Neural progenitor cell (in vitro differentiated cells): ENCODE measurements around the gene TM9SF3. TPM values are rescaled to one million over a fixed set of nuclear protein-coding genes. Genes with fewer than 3 reads are reported as not detected.

Experiments
- DNase-seq: peaks from one replicate; pipeline ENCODE4 v3.0.0-alpha.2; 2016; ENCODE audit warnings: low spot score
- H2AFZ ChIP-seq: fragments of 200-600 bp; sonication (generic); replicated peaks from 2 replicates; pipeline ENCODE4 v1.6.1; 2016; ENCODE audit warnings: antibody characterized with exemption
- H3F3A ChIP-seq: fragments of 200-600 bp; sonication (generic); 2 replicates; pipeline ENCODE4 v1.6.1; 2016; ENCODE audit warnings: antibody characterized with exemption, low read depth
- H3K27ac ChIP-seq: fragments of 200-600 bp; sonication (generic); 2 replicates; pipeline ENCODE4 v1.5.1; 2016; ENCODE audit warnings: mild to moderate bottlenecking
- H3K27me3 ChIP-seq: fragments of 200-600 bp; sonication (generic); 2 replicates; pipeline ENCODE4 v1.6.1; 2016; ENCODE audit warnings: mild to moderate bottlenecking, moderate library complexity
- H3K36me3 ChIP-seq: fragments of 200-600 bp; sonication (generic); 2 replicates; pipeline ENCODE4 v1.5.1; 2016
- H3K4me1 ChIP-seq: fragments of 200-600 bp; sonication (generic); 2 replicates; pipeline ENCODE4 v1.6.1; 2016; ENCODE audit warnings: mixed run types
- H3K4me2 ChIP-seq: fragments of 200-600 bp; sonication (generic); 2 replicates; pipeline ENCODE4 v1.6.1; 2016
- H3K4me3 ChIP-seq: fragments of 200-600 bp; sonication (generic); 2 replicates; pipeline ENCODE4 v1.5.1; 2016
- H3K79me2 ChIP-seq: fragments of 200-600 bp; sonication (generic); 2 replicates; pipeline ENCODE4 v1.6.1; 2016; ENCODE audit warnings: low read depth
- H3K9ac ChIP-seq: fragments of 200-600 bp; sonication (generic); 2 replicates; pipeline ENCODE4 v1.6.1; 2016
- H3K9me3 ChIP-seq: fragments of 200-600 bp; sonication (generic); 2 replicates; pipeline ENCODE4 v1.5.1; 2016; ENCODE audit warnings: low read depth
- H4K20me1 ChIP-seq: fragments of 200-600 bp; sonication (generic); 2 replicates; pipeline ENCODE4 v1.6.1; 2016; ENCODE audit warnings: low read depth
- H3K27ac Mint-ChIP-seq: 3 replicates; pipeline ENCODE4 v1.8.0; 2021; ENCODE audit warnings: mixed read lengths
- H3K27me3 Mint-ChIP-seq: 2 replicates; pipeline ENCODE4 v1.8.0; 2022; ENCODE audit warnings: low read depth, mild to moderate bottlenecking, inconsistent platforms, moderate library complexity, mixed read lengths; ENCODE audit not compliant: insufficient read depth
- H3K36me3 Mint-ChIP-seq: 3 replicates; pipeline ENCODE4 v1.8.0; 2021; ENCODE audit warnings: mixed read lengths
- H3K4me1 Mint-ChIP-seq: 3 replicates; pipeline ENCODE4 v1.8.0; 2021; ENCODE audit warnings: mixed read lengths
- H3K4me3 Mint-ChIP-seq: 3 replicates; pipeline ENCODE4 v1.8.0; 2021; ENCODE audit warnings: mild to moderate bottlenecking, moderate library complexity, mixed read lengths
- H3K9me3 Mint-ChIP-seq: 3 replicates; pipeline ENCODE4 v1.8.0; 2020; ENCODE audit warnings: mixed read lengths
- CTCF ChIP-seq: fragments of 200-600 bp; sonication (generic); IDR thresholded peaks from 2 replicates; pipeline ENCODE4 v1.5.1; 2017; ENCODE audit warnings: antibody characterized with exemption, mild to moderate bottlenecking
- EZH2 ChIP-seq: fragments of 200-600 bp; sonication (generic); IDR thresholded peaks from 2 replicates; pipeline ENCODE4 v1.6.1; 2017; ENCODE audit warnings: antibody characterized with exemption, mild to moderate bottlenecking, moderate library complexity
- EZH2phosphoT487 ChIP-seq: fragments of 200-600 bp; sonication (generic); IDR thresholded peaks from 2 replicates; pipeline ENCODE4 v1.6.1; 2017; ENCODE audit warnings: antibody characterized with exemption
- total RNA-seq: library from RNA; depleted of rRNA; stranded (reverse); fragments of >200 nt; gene quantifications from 2 replicates; pipeline ENCODE4 v1.2.3, GENCODE V29; 2015; ENCODE audit warnings: low replicate concordance

Gene TM9SF3
- total RNA-seq, 1 donor from 2014 or later = 122 TPM

GRCh38 chr10:96606946-96607345 is 20.1 kb upstream of the TM9SF3 start:
- Mint-ChIP-seq H3K9me3 (no peaks in the 10 kb centered on the region), H3K27me3 (peaks cover 9% of the 10 kb centered on the region), H3K27ac (no peak overlapping the region), H3K4me3 (no peak overlapping the region), H3K36me3 (no peaks in the 10 kb centered on the region), H3K4me1 (peaks cover 20% of the 10 kb centered on the region)
- H3K27me3 ChIP-seq = no peaks in the 10 kb centered on the region
- no peaks in the 10 kb centered on the region for H4K20me1 ChIP-seq
- DNase-seq = no peak
- H3K4me1 ChIP-seq = peaks cover 9% of the 10 kb centered on the region
- H3K4me2 ChIP-seq = no peak overlapping the region
- no peak for TF ChIP-seq EZH2phosphoT487
- TF ChIP-seq CTCF = no peak
- TF ChIP-seq EZH2 = no peak
- H3K9ac ChIP-seq = no peak overlapping the region
- H3F3A ChIP-seq = peaks cover 6% of the 10 kb centered on the region
- no peak overlapping the region for H2AFZ ChIP-seq
- no peak overlapping the region for H3K27ac ChIP-seq
- H3K79me2 ChIP-seq = no peaks in the 10 kb centered on the region
- H3K36me3 ChIP-seq = no peaks in the 10 kb centered on the region
- no peak overlapping the region for H3K4me3 ChIP-seq
- no peaks in the 10 kb centered on the region for H3K9me3 ChIP-seq

GRCh38 chr10:96606216-96606615 is 19.4 kb upstream of the TM9SF3 start:
- Histone ChIP-seq H3F3A (peaks cover 6% of the 10 kb centered on the region), H3K4me2 (no peak overlapping the region), H3K79me2 (no peaks in the 10 kb centered on the region), H3K27ac (no peak overlapping the region), H3K27me3 (no peaks in the 10 kb centered on the region), H4K20me1 (no peaks in the 10 kb centered on the region), H3K4me1 (peaks cover 9% of the 10 kb centered on the region), H3K36me3 (no peaks in the 10 kb centered on the region), H3K9ac (no peak overlapping the region), H3K4me3 (no peak overlapping the region), H3K9me3 (no peaks in the 10 kb centered on the region), H2AFZ (no peak overlapping the region)
- no peak overlapping the region for H3K27ac Mint-ChIP-seq
- no peaks in the 10 kb centered on the region for H3K9me3 Mint-ChIP-seq
- no peak for TF ChIP-seq CTCF
- no peak for DNase-seq
- peaks cover 9% of the 10 kb centered on the region for H3K27me3 Mint-ChIP-seq
- no peaks in the 10 kb centered on the region for H3K36me3 Mint-ChIP-seq
- no peak overlapping the region for H3K4me3 Mint-ChIP-seq
- H3K4me1 Mint-ChIP-seq = peaks cover 20% of the 10 kb centered on the region

DNA sequence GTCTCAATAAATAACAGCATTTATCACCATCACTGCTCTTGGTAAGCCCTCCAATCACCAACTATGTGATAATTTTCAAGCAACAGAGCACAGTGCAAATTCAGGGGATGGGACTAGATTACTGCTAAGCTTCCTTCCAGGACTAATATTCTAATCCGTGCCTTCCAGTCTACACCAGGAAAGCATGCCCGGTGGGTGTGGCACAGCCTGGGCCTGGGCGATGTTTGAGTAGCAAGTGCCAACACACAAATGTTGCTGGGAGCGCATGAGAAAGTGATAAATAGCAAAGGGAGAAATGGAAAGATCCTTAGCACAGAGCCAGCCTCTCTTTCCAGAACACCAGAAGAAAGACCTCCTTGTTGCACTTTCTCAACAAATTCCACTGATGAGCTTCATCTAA is 13.5 kb upstream of the TM9SF3 start:
- no peak for TF ChIP-seq CTCF
- no peak for TF ChIP-seq EZH2
- TF ChIP-seq EZH2phosphoT487 = no peak
- H3K36me3 Mint-ChIP-seq = no peaks in the 10 kb centered on the region
- no peaks in the 10 kb centered on the region for H3K36me3 ChIP-seq
- H2AFZ ChIP-seq = no peak overlapping the region
- H3K27ac ChIP-seq = no peak overlapping the region
- no peak overlapping the region for H3K4me2 ChIP-seq
- H3K9ac ChIP-seq = no peak overlapping the region
- no peak overlapping the region for H3K4me3 Mint-ChIP-seq
- no peak overlapping the region for H3K27ac Mint-ChIP-seq
- H3K4me1 Mint-ChIP-seq = no peaks in the 10 kb centered on the region
- DNase-seq = no peak
- no peaks in the 10 kb centered on the region for H4K20me1 ChIP-seq
- no peaks in the 10 kb centered on the region for H3K9me3 Mint-ChIP-seq
- H3K79me2 ChIP-seq = no peaks in the 10 kb centered on the region
- H3K4me1 ChIP-seq = no peaks in the 10 kb centered on the region
- H3K27me3 Mint-ChIP-seq = no peaks in the 10 kb centered on the region
- no peak overlapping the region for H3K4me3 ChIP-seq
- no peaks in the 10 kb centered on the region for H3K9me3 ChIP-seq
- H3F3A ChIP-seq = no peaks in the 10 kb centered on the region
- H3K27me3 ChIP-seq = no peaks in the 10 kb centered on the region

- no peak overlapping the region for H3K9ac ChIP-seq
- no peak for DNase-seq
- no peak overlapping the region for H3K4me3 ChIP-seq
- no peak for TF ChIP-seq EZH2
- TF ChIP-seq EZH2phosphoT487 = no peak
- no peak for TF ChIP-seq CTCF
- H3K27ac Mint-ChIP-seq = no peak overlapping the region
- no peaks in the 10 kb centered on the region for H3K9me3 ChIP-seq
- no peaks in the 10 kb centered on the region for H4K20me1 ChIP-seq
- no peaks in the 10 kb centered on the region for H3K36me3 ChIP-seq
- H3K27me3 Mint-ChIP-seq = no peaks in the 10 kb centered on the region
- no peak overlapping the region for H2AFZ ChIP-seq
- H3K36me3 Mint-ChIP-seq = no peaks in the 10 kb centered on the region
- H3K27me3 ChIP-seq = no peaks in the 10 kb centered on the region
- H3K4me1 ChIP-seq = no peaks in the 10 kb centered on the region
- no peaks in the 10 kb centered on the region for H3K9me3 Mint-ChIP-seq
- no peaks in the 10 kb centered on the region for H3F3A ChIP-seq
- no peak overlapping the region for H3K27ac ChIP-seq
- no peaks in the 10 kb centered on the region for H3K4me1 Mint-ChIP-seq
- no peak overlapping the region for H3K4me2 ChIP-seq
- H3K79me2 ChIP-seq = no peaks in the 10 kb centered on the region
- H3K4me3 Mint-ChIP-seq = no peak overlapping the region
Measured at GRCh38 chr10:96598846-96599245, 12.0 kb upstream of the TM9SF3 start.
